ENCODE results near the gene SLBP. TPM values are rescaled to one million over a fixed set of nuclear protein-coding genes. Genes with fewer than 3 reads are reported as not detected.

The SLBP gene
- polyA plus RNA-seq, 1 experiment = 72.0 TPM

DNA sequence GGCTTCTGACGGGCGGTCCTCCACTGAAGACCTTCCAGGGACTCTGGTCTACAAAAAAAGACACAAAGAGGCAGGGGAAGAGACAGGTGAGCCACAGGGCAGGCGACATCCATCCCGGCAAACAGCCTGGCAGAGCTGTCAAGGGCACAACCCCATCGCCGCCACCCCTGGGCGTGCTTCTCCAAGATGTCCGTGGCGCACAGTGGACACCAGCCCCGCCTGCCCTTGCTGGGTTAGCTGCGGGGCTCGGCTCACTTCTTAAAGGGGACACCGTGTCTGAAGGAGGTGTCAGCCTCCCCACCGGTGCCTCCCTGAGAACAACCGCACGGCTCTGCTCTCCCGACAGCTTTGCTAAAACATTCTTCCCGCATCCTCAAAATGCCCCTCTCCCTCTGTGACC, 56.4 kb downstream of the SLBP start:
- H3K27ac ChIP-seq (ENCODE audit: low read depth, low read length) = no peak overlapping the region
- CTCF ChIA-PET = no interaction called here
- H3K9me3 ChIP-seq (ENCODE audit: control insufficient read depth, insufficient read depth, low read length) = peaks cover 13% of the 10 kb centered on the region; the same call in 1 of the 2 replicates
- H3K4me3 ChIP-seq (ENCODE audit: low read depth, low read length) = no peak overlapping the region
- POLR2A ChIA-PET = no interaction called here
- TF ChIP-seq, protein P1, sequence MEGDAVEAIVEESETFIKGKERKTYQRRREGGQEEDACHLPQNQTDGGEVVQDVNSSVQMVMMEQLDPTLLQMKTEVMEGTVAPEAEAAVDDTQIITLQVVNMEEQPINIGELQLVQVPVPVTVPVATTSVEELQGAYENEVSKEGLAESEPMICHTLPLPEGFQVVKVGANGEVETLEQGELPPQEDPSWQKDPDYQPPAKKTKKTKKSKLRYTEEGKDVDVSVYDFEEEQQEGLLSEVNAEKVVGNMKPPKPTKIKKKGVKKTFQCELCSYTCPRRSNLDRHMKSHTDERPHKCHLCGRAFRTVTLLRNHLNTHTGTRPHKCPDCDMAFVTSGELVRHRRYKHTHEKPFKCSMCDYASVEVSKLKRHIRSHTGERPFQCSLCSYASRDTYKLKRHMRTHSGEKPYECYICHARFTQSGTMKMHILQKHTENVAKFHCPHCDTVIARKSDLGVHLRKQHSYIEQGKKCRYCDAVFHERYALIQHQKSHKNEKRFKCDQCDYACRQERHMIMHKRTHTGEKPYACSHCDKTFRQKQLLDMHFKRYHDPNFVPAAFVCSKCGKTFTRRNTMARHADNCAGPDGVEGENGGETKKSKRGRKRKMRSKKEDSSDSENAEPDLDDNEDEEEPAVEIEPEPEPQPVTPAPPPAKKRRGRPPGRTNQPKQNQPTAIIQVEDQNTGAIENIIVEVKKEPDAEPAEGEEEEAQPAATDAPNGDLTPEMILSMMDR (IDR thresholded peaks at IDR 0.05; ENCODE audit: low read depth, low read length) = no peak
- no peaks in the 10 kb centered on the region for H3K27me3 ChIP-seq (ENCODE audit: control insufficient read depth, insufficient read depth, low read length)
- no peak for DNase-seq (ENCODE audit: low read depth, low spot score)

DNA sequence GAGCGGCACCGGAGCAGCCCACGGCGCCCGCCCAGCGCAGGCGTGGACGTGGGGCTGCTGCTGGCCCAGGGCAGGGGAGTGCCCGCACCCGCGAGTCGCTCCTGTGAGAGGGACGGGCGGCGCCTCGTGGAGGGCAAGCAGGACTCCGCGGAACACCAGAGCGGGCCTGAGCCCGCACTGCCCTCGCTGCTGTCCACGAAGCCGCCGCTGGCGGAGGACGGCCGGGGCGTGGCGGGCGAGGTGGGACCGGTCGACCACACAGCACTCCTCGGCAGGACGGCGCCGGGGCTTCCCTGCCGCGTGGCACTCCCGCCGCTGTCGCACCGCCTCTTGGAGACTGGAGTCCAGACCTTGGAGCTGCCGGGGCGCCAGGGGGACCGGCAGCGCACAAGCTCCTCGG, 57.0 kb downstream of the SLBP start:
- no peak overlapping the region for H3K4me3 ChIP-seq (ENCODE audit: low read depth, low read length)
- peaks cover 13% of the 10 kb centered on the region; the same call in 1 of the 2 replicates for H3K9me3 ChIP-seq (ENCODE audit: control insufficient read depth, insufficient read depth, low read length)
- no peak overlapping the region for H3K27ac ChIP-seq (ENCODE audit: low read depth, low read length)
- ChIA-PET CTCF (no interaction called here), POLR2A (no interaction called here)
- no peaks in the 10 kb centered on the region for H3K27me3 ChIP-seq (ENCODE audit: control insufficient read depth, insufficient read depth, low read length)
- no peak for DNase-seq (ENCODE audit: low read depth, low spot score)
- TF ChIP-seq, protein P1 (IDR thresholded peaks at IDR 0.05; ENCODE audit: low read depth, low read length) = no peak

- no peak for DNase-seq (ENCODE audit: low read depth, low spot score)
- no peak overlapping the region for H3K27ac ChIP-seq (ENCODE audit: low read depth, low read length)
- POLR2A ChIA-PET = no interaction called here
- no peak overlapping the region for H3K4me3 ChIP-seq (ENCODE audit: low read depth, low read length)
- H3K27me3 ChIP-seq (ENCODE audit: control insufficient read depth, insufficient read depth, low read length) = no peaks in the 10 kb centered on the region
- H3K9me3 ChIP-seq (ENCODE audit: control insufficient read depth, insufficient read depth, low read length) = peaks cover 13% of the 10 kb centered on the region; the same call in 1 of the 2 replicates
- CTCF ChIA-PET = no interaction called here
- TF ChIP-seq, protein P1 (IDR thresholded peaks at IDR 0.05; ENCODE audit: low read depth, low read length) = no peak
Measured at GRCh38 chr4:1654216-1654955, 57.7 kb downstream of the SLBP start.

DNA sequence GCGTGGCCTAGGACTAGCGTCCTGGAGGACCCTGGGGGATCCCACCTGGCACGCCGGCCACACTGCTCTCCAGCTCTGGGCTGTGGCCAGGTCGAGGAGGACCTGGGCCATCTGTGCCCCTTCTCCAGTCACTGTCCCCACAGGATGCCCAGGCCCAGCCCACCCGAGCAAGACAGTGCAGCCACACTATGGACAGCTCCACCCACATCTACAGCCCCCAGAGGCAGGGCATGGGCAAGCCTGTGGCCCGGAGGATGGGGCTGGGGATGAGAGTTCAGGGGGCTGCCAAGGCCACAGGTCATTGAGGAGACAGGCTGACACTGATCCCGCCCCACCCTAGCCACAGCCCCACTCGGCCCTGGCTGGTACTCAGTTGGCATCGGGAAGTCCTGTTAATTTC, 58.3 kb downstream of the SLBP start:
- no peak for DNase-seq (ENCODE audit: low read depth, low spot score)
- ChIA-PET POLR2A (no interaction called here), CTCF (no interaction called here)
- H3K27ac ChIP-seq (ENCODE audit: low read depth, low read length) = no peak overlapping the region
- no peak overlapping the region for H3K4me3 ChIP-seq (ENCODE audit: low read depth, low read length)
- H3K9me3 ChIP-seq (ENCODE audit: control insufficient read depth, insufficient read depth, low read length) = peaks cover 13% of the 10 kb centered on the region; the same call in 1 of the 2 replicates
- H3K27me3 ChIP-seq (ENCODE audit: control insufficient read depth, insufficient read depth, low read length) = no peaks in the 10 kb centered on the region
- TF ChIP-seq, protein P1 (IDR thresholded peaks at IDR 0.05; ENCODE audit: low read depth, low read length) = no peak

GRCh38 chr4:1652088-1652487, 60.0 kb downstream of the SLBP start:
- Histone ChIP-seq H3K9me3 (ENCODE audit: control insufficient read depth, insufficient read depth, low read length) (peaks cover 13% of the 10 kb centered on the region; the same call in 1 of the 2 replicates), H3K27me3 (ENCODE audit: control insufficient read depth, insufficient read depth, low read length) (no peaks in the 10 kb centered on the region), H3K27ac (ENCODE audit: low read depth, low read length) (no peak overlapping the region), H3K4me3 (ENCODE audit: low read depth, low read length) (no peak overlapping the region)
- TF ChIP-seq, protein P1 (IDR thresholded peaks at IDR 0.05; ENCODE audit: low read depth, low read length) = no peak
- DNase-seq (ENCODE audit: low read depth, low spot score) = no peak
- CTCF ChIA-PET = no interaction called here
- POLR2A ChIA-PET = no interaction called here
